SU-DHL-6 (cell line): Measurements from ENCODE around the gene NCOA5.

ENCODE experiments used
- H2AFZ ChIP-seq: fragments of 200-600 bp; sonication (generic); 2 replicates; pipeline ENCODE4 v1.6.1; 2014; ENCODE audit warnings: low read depth, mild to moderate bottlenecking, moderate library complexity, mixed read lengths, antibody characterized with exemption, low read length; ENCODE audit not compliant: severe bottlenecking
- H3F3A ChIP-seq: fragments of 200-600 bp; shearing (Covaris generic); 2 replicates; pipeline ENCODE4 v1.6.0; 2016; ENCODE audit warnings: antibody characterized with exemption, mild to moderate bottlenecking; ENCODE audit not compliant: insufficient read depth
- H3K27ac ChIP-seq: fragments of 200-600 bp; sonication (generic); 2 replicates; pipeline ENCODE4 v1.5.1; 2016; ENCODE audit warnings: low read depth, mild to moderate bottlenecking, low read length, moderate library complexity, mixed read lengths
- H3K27me3 ChIP-seq: fragments of 200-600 bp; sonication (generic), shearing (Covaris generic); 2 replicates; pipeline ENCODE4 v1.6.0; 2014; ENCODE audit warnings: mild to moderate bottlenecking, low read length
- H3K36me3 ChIP-seq: fragments of 200-600 bp; sonication (generic); 2 replicates; pipeline ENCODE4 v1.6.1; 2014; ENCODE audit warnings: mild to moderate bottlenecking, low read length, mixed read lengths
- H3K4me2 ChIP-seq: fragments of 300-600, 200-600 bp; shearing (Covaris generic), sonication (generic); 2 replicates; pipeline ENCODE4 v1.6.0; 2014; ENCODE audit warnings: low read length, low read depth, mild to moderate bottlenecking; ENCODE audit not compliant: poor library complexity, severe bottlenecking
- H3K4me3 ChIP-seq: fragments of 200-600 bp; sonication (generic); 2 replicates; pipeline ENCODE4 v1.5.1; 2014; ENCODE audit warnings: antibody characterized with exemption, low read length, mild to moderate bottlenecking, mixed read lengths; ENCODE audit not compliant: insufficient read depth, poor library complexity, severe bottlenecking
- H3K79me2 ChIP-seq: fragments of 200-600 bp; sonication (generic); 2 replicates; pipeline ENCODE4 v1.6.1; 2014; ENCODE audit warnings: mild to moderate bottlenecking, low read length, moderate library complexity; ENCODE audit not compliant: insufficient read depth
- H3K9ac ChIP-seq: fragments of 200-600 bp; sonication (generic); 2 replicates; pipeline ENCODE4 v1.7.0; 2014; ENCODE audit warnings: mild to moderate bottlenecking, low read length
- H3K9me2 ChIP-seq: fragments of 200-600 bp; sonication (generic); replicated peaks from 2 replicates; pipeline ENCODE4 v1.6.1; 2014; ENCODE audit warnings: low read length; ENCODE audit not compliant: insufficient read depth
- H3K9me3 ChIP-seq: fragments of 200-600 bp; sonication (generic); 2 replicates; pipeline ENCODE4 v1.6.1; 2014; ENCODE audit warnings: low read length, mixed read lengths; ENCODE audit not compliant: insufficient read depth
- H4K20me1 ChIP-seq: fragments of 200-600 bp; sonication (generic); 2 replicates; pipeline ENCODE4 v1.6.1; 2014; ENCODE audit warnings: low read depth, mild to moderate bottlenecking, antibody characterized with exemption, low read length, moderate library complexity, mixed read lengths
- CTCF ChIP-seq: fragments of 200-600 bp; sonication (generic); IDR thresholded peaks from one replicate; pipeline ENCODE4 v1.5.1; 2017; ENCODE audit warnings: antibody characterized with exemption, mild to moderate bottlenecking, low read length, moderate library complexity; ENCODE audit not compliant: insufficient read depth, poor library complexity, severe bottlenecking
- EZH2phosphoT487 ChIP-seq: fragments of 200-600 bp; sonication (generic), shearing (Covaris generic); conservative IDR thresholded peaks from 2 replicates; pipeline ENCODE4 v1.6.1; 2018; ENCODE audit warnings: mild to moderate bottlenecking, antibody characterized with exemption, low read length, moderate library complexity, mixed read lengths

Gene NCOA5

GRCh38 chr20:46077642-46078305 is 12.0 kb downstream of the NCOA5 start:
- Histone ChIP-seq H3K36me3 (0 out of 2 replicates have a peak, but pooled peaks cover 7% of the 10 kb centered on the region), H2AFZ (no peak overlapping the region), H3K4me2 (no peak overlapping the region), H3F3A (no peaks in the 10 kb centered on the region; the same call in 1 of the 2 replicates), H3K4me3 (no peak overlapping the region), H3K27me3 (no peaks in the 10 kb centered on the region), H3K9me3 (no peaks in the 10 kb centered on the region), H3K9ac (no peak overlapping the region), H3K9me2 (no peaks in the 10 kb centered on the region), H3K79me2 (peaks cover 58% of the 10 kb centered on the region), H4K20me1 (peaks cover 27% of the 10 kb centered on the region), H3K27ac (no peak overlapping the region)
- TF ChIP-seq EZH2phosphoT487 (no peak), CTCF (no peak)

GRCh38 chr20:46076806-46077205 is 13.0 kb downstream of the NCOA5 start:
- Histone ChIP-seq H4K20me1 (peaks cover 18% of the 10 kb centered on the region), H3K4me3 (no peak overlapping the region), H3K27me3 (no peaks in the 10 kb centered on the region), H3K9ac (no peak overlapping the region), H3F3A (no peaks in the 10 kb centered on the region; the same call in 1 of the 2 replicates), H3K4me2 (no peak overlapping the region), H3K36me3 (0 out of 2 replicates have a peak, but pooled peaks cover 7% of the 10 kb centered on the region), H3K9me2 (no peaks in the 10 kb centered on the region), H3K27ac (no peak overlapping the region), H3K9me3 (no peaks in the 10 kb centered on the region), H3K79me2 (peaks cover 48% of the 10 kb centered on the region), H2AFZ (no peak overlapping the region)
- TF ChIP-seq CTCF (no peak), EZH2phosphoT487 (no peak)

- Histone ChIP-seq H2AFZ (no peak overlapping the region), H3K79me2 (0 out of 2 replicates have a peak, but pooled peaks cover 21% of the 10 kb centered on the region), H4K20me1 (no peaks in the 10 kb centered on the region), H3K4me3 (no peak overlapping the region), H3K27ac (no peak overlapping the region), H3K27me3 (no peaks in the 10 kb centered on the region), H3K4me2 (no peak overlapping the region), H3K36me3 (0 out of 2 replicates have a peak, but pooled peaks cover 7% of the 10 kb centered on the region), H3K9me2 (no peaks in the 10 kb centered on the region), H3K9ac (no peak overlapping the region), H3K9me3 (no peaks in the 10 kb centered on the region), H3F3A (no peaks in the 10 kb centered on the region)
- no peak for TF ChIP-seq EZH2phosphoT487
Observed at GRCh38 chr20:46074006-46074405, 15.8 kb downstream of the NCOA5 start.

GRCh38 chr20:46073443-46073842 is 16.3 kb downstream of the NCOA5 start:
- Histone ChIP-seq H3K9ac (no peak overlapping the region), H2AFZ (no peak overlapping the region), H3K27me3 (no peaks in the 10 kb centered on the region), H3K27ac (no peak overlapping the region), H3K9me3 (no peaks in the 10 kb centered on the region), H3K36me3 (peaks cover 10% of the 10 kb centered on the region; the same call in 1 of the 2 replicates), H3K4me2 (no peak overlapping the region), H3K79me2 (0 out of 2 replicates have a peak, but pooled peaks cover 16% of the 10 kb centered on the region), H3K9me2 (no peaks in the 10 kb centered on the region), H4K20me1 (no peaks in the 10 kb centered on the region), H3F3A (no peaks in the 10 kb centered on the region), H3K4me3 (no peak overlapping the region)
- TF ChIP-seq EZH2phosphoT487 = no peak
- no peak for TF ChIP-seq CTCF
